ENCODE measurements around the gene SLIT3.

Gene SLIT3

DNA sequence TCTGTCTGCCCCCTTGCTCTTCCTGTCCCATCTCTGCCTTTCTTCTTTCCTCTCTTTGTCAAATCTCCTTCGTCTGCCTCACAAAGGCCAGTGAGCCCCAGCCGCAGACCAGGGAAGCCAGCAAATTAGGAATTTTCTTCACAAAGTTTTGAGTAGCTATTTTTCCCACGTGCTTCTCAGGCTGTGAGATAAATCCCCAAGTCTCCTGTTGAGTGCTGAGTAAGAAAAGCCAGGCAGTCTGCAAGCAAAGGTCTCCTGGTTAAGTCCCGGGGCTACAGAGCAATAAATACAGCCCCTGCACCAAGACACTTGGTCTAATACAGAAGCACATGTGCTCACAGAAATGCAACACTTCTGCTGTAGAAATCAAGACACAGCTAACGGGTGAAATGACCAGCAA, 284.9 kb downstream of the SLIT3 start:
- no peak for DNase-seq

- no peak for DNase-seq
Measured at GRCh38 chr5:169013846-169014245, 287.1 kb downstream of the SLIT3 start.

DNA sequence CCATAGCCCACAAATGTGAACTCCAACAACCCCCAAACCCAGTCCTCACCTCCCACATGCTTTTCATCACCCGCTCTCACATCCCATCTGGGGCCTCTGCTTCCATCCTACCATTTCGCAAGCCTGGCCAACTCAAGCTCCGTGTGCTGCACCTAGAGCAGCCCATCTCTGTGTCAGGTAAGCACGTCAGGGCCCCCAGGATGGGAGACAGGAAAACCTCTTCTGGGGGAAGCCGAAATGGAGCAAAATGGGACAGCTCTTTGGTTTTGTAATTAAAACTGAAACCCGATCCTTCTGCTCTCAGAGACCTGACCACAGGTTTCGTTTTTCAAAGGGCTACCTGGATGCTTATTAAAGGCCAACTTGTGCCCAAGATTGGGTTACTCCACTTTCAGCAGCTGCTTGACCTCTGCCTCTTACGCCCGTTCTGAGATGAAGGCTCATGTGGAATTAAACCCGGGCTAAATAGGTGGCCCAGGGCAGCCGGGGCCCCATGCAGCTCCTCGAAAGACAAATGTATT, 287.7 kb downstream of the SLIT3 start:
- DNase-seq, result no peak

DNA sequence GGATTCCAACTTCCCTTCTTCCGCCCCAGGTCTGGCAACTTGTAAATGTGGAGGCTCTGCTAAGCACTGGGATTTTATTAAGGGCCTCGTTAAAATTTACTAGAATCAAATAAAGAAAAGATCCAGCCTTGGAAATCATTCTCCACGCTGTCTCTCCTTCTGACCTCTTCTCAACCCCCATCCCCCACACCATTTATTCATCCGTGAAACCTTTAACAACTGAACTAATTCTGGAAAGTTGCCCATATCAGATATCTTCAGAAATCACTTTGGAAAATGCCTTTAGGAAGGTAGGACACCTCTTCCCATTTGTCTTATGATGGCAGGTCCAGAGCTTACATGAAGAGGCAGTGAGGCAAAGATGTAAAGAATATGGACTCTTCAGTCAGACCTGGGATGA, 288.5 kb downstream of the SLIT3 start:
- DNase-seq, result no peak

DNA sequence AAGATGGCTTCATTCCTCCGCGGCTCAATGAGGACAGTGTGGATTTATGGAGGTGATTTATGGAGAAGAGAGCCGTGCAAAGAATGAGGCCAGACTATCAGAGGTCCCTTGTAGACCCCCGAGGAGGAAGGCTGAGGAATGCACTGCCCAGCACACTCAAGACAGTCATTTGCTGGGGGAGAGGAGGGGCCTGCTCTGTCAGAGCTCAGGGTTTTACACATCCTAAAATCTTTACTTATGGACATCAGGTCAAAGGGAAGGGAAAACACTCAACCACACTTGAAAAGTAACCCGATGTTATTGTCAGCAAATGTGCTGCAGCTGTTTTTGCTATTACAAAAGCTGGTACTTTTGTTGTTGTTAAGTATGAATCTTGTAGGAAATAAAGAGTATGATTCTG, 289.5 kb downstream of the SLIT3 start:
- no peak for DNase-seq

DNA sequence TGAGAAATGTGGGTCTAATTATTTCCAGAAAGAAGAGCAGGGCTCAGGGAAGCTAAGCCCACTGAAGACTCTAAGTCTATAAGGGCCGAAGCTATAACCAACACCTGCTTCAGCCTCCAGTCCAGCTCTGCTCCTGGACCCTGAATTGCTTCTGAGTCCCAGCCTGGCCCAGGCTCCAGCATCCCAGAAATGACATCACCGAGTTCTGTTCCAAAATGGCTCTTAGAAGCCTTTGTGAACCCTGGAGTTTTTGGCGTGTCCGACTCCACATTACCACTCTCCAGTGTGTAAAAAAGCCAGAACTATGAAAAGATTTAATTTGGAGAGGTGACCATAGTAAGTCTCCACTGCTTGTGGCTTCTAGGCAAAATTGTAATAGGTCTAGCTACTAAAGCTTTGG, 289.9 kb downstream of the SLIT3 start:
- no peak for DNase-seq

DNA sequence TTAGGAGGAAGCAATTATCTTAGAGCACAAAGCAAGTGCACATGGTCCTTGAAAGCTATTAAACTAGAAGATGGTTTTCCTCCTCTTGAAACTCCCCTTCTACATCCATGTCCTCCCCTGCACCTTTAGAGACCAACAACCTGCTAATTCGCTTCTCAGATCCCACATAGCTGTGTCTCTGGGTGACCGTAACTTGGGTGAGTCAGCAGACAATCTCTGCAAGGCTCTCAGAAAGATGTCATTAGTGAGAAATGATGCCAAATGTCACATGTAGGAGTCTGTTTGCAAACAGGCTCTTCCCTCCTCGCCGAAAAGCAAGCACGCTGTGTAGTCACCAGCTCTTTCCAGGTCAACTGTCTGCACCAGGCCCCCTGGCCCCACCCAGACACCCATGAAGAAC, 291.8 kb downstream of the SLIT3 start:
- no peak for DNase-seq

DNA sequence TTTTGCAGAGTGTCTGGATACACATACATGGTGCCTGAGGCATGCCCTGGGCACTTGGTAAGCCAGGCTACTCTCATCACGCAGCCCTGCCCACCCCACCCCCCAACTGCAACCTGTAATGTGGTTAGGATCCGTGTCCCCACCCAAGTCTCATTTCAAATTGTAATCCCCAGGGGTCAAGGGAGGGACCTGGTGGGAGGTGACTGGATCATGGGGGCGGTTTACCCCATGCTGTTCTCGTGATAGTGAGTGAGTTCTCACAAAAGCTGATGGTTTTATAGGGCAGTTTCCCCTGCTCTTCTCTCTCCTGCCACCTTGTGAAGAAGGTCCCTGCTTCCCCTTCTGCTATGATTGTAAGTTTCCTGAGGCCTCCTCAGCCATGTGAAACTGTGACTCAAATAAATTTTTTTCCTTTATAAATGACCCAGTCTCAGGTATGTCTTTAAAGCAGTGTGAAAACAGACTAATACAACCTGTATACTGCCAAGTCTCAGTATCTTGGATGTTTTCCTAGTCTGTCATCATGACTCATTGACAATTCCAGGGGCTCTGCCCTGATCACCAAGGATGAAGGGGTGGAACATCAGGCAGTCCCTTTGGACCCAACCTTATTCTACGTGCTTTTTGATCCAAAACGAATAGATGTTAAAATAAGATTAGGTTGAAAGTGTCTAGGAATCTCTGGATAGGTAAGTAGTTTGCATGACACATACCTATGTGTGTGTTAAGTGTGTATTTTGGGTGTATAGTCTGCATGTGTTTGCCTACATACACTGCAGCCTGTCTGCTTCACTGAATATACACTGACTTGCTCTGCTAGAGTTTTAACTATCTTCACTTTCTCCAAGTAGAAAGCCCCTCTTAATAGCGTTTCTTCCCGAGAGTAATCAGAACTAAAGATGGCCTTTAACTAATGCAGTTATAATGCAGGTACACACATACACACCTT, 293.8 kb downstream of the SLIT3 start:
- DNase-seq, result no peak

GRCh38 chr5:169004551-169004950, 296.4 kb downstream of the SLIT3 start:
- DNase-seq, result no peak

GRCh38 chr5:169003721-169004541, 297.0 kb downstream of the SLIT3 start:
- no peak for DNase-seq

GRCh38 chr5:169002953-169003555, 297.9 kb downstream of the SLIT3 start:
- no peak for DNase-seq

DNA sequence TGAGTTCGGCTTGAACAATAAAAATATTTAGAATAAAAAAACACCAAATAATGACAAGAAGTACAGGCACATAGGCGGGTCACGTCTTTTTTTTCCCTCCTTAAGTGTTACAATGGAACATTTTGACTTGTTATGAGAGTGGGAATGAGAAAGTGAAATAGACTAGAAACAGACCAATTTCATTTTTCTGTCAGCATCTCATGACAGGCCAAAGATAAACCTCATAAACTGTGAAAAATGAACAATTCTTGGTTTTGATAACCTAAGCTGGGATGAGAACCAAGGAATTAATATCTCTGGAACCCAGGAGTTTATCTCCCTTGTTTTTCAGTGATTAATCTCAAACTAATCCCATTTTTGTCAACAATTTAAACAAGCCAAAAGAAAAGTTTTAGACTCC, 299.5 kb downstream of the SLIT3 start:
- DNase-seq, result no peak

GRCh38 chr5:168995024-168995423, 305.9 kb downstream of the SLIT3 start:
- DNase-seq, result no peak

- no peak for DNase-seq
Measured at GRCh38 chr5:168992687-168993086, 308.3 kb downstream of the SLIT3 start.

DNA sequence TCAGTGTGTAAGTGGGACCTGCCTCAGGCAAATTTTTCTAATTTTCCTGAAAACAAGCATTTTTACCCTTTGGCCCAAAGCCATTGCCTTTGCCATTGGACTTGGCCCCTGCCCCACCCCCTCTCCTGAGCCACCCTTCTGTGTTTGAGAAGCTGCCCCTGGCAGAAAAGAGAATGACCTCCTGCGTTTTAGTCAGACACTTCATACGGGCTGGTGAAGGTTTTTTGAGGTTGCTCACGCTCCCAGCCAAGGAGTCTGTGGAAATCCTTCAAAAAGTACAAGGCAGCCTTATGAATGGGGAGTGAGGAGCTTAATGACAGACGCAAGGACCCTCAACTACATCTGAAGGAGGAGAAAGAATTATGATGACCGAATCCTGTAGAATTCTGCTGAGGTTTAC, 308.9 kb downstream of the SLIT3 start:
- no peak for DNase-seq

GRCh38 chr5:168991311-168991710, 309.6 kb downstream of the SLIT3 start:
- DNase-seq, result no peak

DNA sequence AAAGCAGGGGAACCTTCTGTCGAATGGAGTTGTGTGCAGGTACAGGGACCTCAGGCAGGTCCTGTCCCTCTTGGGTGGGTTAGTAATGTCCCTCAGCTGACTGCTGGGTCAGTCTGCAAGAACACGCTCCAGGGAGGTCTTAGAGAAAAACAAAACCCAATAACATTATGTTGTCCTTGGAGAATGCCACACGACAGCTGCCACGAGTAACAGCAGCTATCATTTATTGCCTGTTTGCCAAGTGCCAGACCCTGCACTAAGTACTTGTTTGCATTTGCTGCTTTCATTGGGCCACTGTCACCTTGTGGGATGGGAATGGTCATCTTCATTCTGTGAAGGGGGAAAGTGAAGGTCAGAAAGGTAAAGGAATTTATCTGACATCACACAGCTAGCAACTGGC, 310.3 kb downstream of the SLIT3 start:
- no peak for DNase-seq

GRCh38 chr5:168989731-168990505, 311.0 kb downstream of the SLIT3 start:
- DNase-seq, result no peak

DNA sequence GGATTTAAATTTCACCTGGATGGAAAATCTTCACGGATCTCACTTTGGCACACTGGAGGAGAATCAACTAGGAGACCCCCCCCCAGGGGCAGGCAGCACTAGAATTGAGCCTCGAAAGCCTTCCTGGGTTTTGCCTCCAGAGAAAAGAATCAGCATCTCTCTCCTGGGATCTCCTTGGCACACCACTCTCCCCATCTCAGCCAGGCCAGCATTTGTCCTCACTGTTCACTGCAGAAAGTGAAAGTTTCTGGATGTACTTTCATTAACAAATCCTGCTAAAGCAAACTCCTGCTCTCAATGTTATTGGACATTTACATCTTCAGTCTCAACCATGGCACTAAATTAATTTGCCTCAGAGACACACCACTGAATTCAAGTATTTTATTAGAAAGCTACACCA, 312.2 kb downstream of the SLIT3 start:
- DNase-seq, result no peak

GRCh38 chr5:168987543-168988300, 313.2 kb downstream of the SLIT3 start:
- DNase-seq, result peak; percentile 47

- DNase-seq, result no peak
Measured at GRCh38 chr5:168985454-168985853, 315.5 kb downstream of the SLIT3 start.
